AG04450 (cell line): Measurements from ENCODE around the gene RAP1GAP. TPM values are rescaled to one million over a fixed set of nuclear protein-coding genes. Genes with fewer than 3 reads are reported as not detected.

Source experiments
- CTCF ChIA-PET: fragments of 300-600, 350-600 bp; formaldehyde crosslinking; extraction: SDS; loops from one replicate; lab custom pipeline; 2022; ENCODE audit warnings: antibody characterized with exemption, inconsistent platforms; lab: Charles Lee
- POLR2A ChIA-PET: fragments of 350-600 bp; formaldehyde crosslinking; extraction: SDS; loops from one replicate; lab custom pipeline; 2021; ENCODE audit warnings: antibody characterized with exemption, inconsistent platforms; lab: Yijun Ruan, JAX
- DNase-seq: peaks from one replicate; pipeline ENCODE4 v3.0.0-alpha.2; 2011; ENCODE audit warnings: low read depth, low spot score
- H3K27ac ChIP-seq: one replicate; pipeline ENCODE4 v1.5.1; 2012; ENCODE audit warnings: low read depth, low read length, control low read depth
- H3K27me3 ChIP-seq: one replicate; pipeline ENCODE4 v1.6.0; 2012; ENCODE audit warnings: low read length; ENCODE audit not compliant: control insufficient read depth, insufficient read depth
- H3K4me3 ChIP-seq: 2 replicates; pipeline ENCODE4 v1.5.1; 2011; ENCODE audit warnings: mild to moderate bottlenecking, low read depth, low read length, control low read depth
- H3K9me3 ChIP-seq: 2 replicates; pipeline ENCODE4 v1.5.1; 2012; ENCODE audit warnings: low read length; ENCODE audit not compliant: control insufficient read depth, insufficient read depth
- polyA plus RNA-seq: library from polyadenylated mRNA; depleted of rRNA; stranded (reverse); fragments of >200 nt; gene quantifications from 2 replicates; pipeline ENCODE4 v1.2.3, GENCODE V29; 2011
- TF ChIP-seq, protein P1 (sequence below): IDR thresholded peaks from 2 replicates; pipeline ENCODE4 v1.5.1; 2011; ENCODE audit warnings: low read depth, low read length, control low read depth, inconsistent platforms

Gene RAP1GAP
- polyA plus RNA-seq, 1 experiment: 0.14 TPM

DNA sequence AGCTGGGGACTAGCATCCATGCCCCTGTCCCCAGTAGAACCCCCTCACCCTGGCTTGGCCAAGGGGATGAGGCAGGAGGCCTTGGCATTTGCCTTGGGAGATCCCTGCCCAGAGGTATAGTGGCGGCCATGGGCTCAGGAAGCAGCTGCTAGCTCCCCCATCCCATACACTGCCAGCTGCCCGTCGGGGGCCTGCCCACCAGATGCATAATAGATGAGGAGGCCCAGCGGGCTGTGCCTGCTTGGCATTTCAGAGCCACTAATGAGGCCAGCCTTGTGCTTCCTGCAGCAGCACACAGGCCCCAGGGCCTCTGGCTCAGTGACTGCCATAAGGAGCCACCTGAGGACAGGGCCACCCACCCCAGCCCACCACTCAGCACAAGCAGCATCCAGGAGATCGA is 23.6 kb downstream of the RAP1GAP start:
- no peak for DNase-seq
- Histone ChIP-seq H3K27me3 (peaks cover 25% of the 10 kb centered on the region), H3K4me3 (no peak overlapping the region), H3K27ac (no peak overlapping the region), H3K9me3 (no peaks in the 10 kb centered on the region)
- TF ChIP-seq, protein P1, sequence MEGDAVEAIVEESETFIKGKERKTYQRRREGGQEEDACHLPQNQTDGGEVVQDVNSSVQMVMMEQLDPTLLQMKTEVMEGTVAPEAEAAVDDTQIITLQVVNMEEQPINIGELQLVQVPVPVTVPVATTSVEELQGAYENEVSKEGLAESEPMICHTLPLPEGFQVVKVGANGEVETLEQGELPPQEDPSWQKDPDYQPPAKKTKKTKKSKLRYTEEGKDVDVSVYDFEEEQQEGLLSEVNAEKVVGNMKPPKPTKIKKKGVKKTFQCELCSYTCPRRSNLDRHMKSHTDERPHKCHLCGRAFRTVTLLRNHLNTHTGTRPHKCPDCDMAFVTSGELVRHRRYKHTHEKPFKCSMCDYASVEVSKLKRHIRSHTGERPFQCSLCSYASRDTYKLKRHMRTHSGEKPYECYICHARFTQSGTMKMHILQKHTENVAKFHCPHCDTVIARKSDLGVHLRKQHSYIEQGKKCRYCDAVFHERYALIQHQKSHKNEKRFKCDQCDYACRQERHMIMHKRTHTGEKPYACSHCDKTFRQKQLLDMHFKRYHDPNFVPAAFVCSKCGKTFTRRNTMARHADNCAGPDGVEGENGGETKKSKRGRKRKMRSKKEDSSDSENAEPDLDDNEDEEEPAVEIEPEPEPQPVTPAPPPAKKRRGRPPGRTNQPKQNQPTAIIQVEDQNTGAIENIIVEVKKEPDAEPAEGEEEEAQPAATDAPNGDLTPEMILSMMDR: no peak
- ChIA-PET POLR2A (no interaction called here), CTCF (no interaction called here)

DNA sequence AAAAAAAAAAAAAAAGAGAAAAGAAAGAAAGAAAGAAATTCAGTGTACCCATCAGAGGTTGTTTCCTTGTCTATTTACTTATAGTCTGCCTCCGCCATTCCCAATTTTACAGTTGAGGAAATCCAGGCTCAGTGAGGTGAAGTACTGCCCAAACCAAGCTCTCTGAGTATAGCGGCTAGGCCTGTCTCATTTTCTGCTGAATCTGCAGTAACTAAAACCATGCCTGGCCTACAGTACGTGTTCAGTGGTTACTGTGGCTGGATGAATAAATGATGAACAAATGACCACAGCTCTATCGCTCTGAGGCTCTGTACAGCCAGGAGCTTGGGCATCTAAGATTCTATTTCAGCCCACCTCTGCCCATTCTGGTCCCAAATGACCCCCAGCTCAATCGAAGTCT is 24.3 kb downstream of the RAP1GAP start:
- H3K27me3 ChIP-seq: peaks cover 25% of the 10 kb centered on the region
- TF ChIP-seq, protein P1: no peak
- DNase-seq: no peak
- ChIA-PET CTCF (interaction anchor here (0.7 kb wide), 1 partner anchor 17 kb away, joined by 3 read pairs; no protein-coding TSS in a partner anchor), POLR2A (no interaction called here)
- no peak overlapping the region for H3K27ac ChIP-seq
- no peak overlapping the region for H3K4me3 ChIP-seq
- no peaks in the 10 kb centered on the region for H3K9me3 ChIP-seq

DNA sequence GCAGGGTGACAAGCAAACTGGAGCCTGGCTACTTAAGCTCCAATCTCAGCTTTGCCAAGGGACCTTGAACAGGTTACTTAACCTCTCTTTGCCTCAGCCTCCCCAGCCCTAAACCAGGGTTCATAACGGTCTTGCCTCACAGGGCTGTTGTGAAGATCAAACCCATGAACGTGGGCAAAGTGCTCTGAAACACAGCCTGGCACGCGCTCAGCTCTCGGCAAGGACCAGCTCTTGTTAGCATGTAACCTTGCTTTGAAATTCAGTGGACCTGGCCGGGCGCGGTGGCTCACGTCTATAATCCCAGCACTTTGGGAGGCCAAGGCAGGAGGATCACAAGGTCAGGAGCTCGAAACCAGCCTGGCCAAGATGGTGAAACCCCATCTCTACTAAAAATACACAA is 24.8 kb downstream of the RAP1GAP start:
- H3K27ac ChIP-seq: no peak overlapping the region
- peaks cover 22% of the 10 kb centered on the region for H3K27me3 ChIP-seq
- TF ChIP-seq, protein P1: no peak
- POLR2A ChIA-PET: no interaction called here
- H3K9me3 ChIP-seq: no peaks in the 10 kb centered on the region
- CTCF ChIA-PET: interaction anchor here (0.7 to 1.0 kb wide), 2 partner anchors 14 to 17 kb away, joined by 3 read pairs; no protein-coding TSS in a partner anchor
- no peak for DNase-seq
- no peak overlapping the region for H3K4me3 ChIP-seq

DNA sequence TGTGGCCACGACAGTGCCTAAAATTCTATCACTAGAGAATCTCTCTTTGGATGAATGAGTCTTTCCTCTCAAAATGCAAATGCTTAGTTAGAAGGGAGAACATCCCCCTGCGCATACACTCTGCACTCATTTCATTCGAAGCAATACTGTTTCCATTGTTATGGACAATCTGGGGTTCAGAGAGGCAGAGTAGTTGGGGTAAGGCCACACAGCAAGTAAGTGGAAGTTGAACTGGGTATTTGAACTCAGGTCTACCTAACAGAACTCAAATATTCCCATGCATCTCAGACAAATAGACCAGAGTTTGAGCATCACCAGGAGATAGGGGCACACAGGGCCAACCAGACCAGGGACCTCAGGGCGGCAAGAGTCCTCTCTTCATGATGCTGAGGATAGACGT is 25.5 kb downstream of the RAP1GAP start:
- POLR2A ChIA-PET: interaction anchor here (0.7 kb wide), 1 partner anchor 101 kb away, joined by 5 read pairs; no protein-coding TSS in a partner anchor
- CTCF ChIA-PET: interaction anchor here (1.0 kb wide), 1 partner anchor 15 kb away, joined by 3 read pairs; no protein-coding TSS in a partner anchor
- H3K9me3 ChIP-seq: no peaks in the 10 kb centered on the region
- no peak overlapping the region for H3K27ac ChIP-seq
- DNase-seq: no peak
- peaks cover 17% of the 10 kb centered on the region for H3K27me3 ChIP-seq
- H3K4me3 ChIP-seq: no peak overlapping the region
- TF ChIP-seq, protein P1: no peak

DNA sequence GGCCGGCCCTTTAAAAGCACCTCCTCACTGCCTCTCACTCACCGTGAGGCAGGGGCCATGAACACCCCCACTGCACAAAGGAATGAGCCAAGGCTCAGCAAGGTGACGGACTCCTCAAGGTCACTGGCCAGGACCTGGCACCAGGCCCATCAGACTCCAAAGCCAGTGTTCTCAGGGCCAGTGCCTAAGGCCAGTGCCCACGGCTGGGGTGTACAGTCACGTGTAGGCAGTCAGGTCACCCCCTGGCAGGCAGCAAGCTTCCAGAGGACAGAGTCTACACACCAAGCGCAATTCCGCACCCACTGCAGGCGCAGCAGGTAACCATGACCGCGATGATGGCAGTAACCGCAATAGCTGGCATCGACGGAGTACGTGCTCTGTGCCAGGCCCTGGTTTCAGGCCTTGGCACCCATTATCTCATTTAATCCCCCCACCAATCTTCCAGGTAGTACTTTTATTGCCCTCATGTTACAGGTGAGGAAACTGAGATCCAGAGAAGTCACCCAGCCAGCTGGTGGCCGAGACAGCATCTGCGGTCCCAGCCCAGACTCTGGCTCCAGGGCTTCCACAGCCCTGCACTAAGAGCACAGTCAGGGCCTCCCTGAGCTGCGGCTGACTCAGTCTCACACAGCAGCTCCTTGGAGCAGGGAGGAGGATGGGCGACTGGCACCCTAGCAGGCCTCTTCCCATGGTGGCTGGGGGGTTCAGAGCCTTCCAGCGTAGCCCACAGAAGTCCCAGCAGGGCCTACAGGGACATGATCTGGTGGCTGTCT is 27.0 kb downstream of the RAP1GAP start:
- H3K4me3 ChIP-seq: no peak overlapping the region
- CTCF ChIA-PET: no interaction called here
- POLR2A ChIA-PET: no interaction called here
- no peak for DNase-seq
- H3K9me3 ChIP-seq: no peaks in the 10 kb centered on the region
- TF ChIP-seq, protein P1: no peak
- no peak overlapping the region for H3K27ac ChIP-seq
- H3K27me3 ChIP-seq: peaks cover 16% of the 10 kb centered on the region
